ENCODE measurements around the gene COX20. TPM values are rescaled to one million over a fixed set of nuclear protein-coding genes. Genes with fewer than 3 reads are reported as not detected.

Gene COX20
- total and polyA plus RNA-seq, 10 of the 15 experiments (the other 5 are each of a cell fraction or from before 2014, with no cell fraction given), result 22.8 to 112 (median 52.7) TPM

DNA sequence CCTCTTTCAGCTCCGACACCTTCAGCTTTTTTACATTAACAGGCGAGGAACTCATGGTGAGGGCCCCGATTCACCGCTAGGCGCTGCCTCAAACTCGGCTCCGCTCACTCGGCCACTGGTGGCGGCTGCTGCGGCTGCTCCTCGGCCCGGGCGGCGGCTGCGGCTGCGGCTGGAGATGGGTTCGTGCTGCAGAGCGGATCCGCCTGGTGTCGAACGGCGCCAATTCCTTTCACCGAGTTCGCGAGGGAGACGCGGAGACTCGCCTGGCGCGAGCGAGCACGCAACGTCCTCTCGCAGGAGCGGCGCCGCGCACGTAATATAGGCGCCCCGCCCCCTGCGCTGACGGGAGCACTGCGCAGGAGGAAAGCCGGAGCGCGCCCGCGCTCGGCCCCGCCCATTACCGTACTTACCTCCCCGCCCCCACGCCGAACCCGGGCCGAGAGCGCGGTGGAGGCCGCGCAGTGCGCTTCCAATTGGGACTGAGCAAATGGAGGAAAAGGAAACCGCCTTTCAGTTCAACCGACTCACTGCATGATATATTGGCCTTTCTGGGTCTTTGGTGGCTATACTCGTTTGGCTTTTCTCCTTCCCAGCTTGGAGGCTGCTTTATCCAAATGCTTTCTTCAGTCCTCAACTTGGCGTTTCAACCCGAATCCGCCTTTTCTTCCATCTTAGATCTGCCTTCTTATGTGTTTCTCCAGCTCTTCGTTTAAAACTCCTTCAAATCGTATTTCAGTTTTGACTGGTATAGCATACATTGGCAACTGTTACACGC, 29.0 kb downstream of the COX20 start, which contains the start of gene HNRNPU (continued):
- TF ChIP-seq, protein P1, sequence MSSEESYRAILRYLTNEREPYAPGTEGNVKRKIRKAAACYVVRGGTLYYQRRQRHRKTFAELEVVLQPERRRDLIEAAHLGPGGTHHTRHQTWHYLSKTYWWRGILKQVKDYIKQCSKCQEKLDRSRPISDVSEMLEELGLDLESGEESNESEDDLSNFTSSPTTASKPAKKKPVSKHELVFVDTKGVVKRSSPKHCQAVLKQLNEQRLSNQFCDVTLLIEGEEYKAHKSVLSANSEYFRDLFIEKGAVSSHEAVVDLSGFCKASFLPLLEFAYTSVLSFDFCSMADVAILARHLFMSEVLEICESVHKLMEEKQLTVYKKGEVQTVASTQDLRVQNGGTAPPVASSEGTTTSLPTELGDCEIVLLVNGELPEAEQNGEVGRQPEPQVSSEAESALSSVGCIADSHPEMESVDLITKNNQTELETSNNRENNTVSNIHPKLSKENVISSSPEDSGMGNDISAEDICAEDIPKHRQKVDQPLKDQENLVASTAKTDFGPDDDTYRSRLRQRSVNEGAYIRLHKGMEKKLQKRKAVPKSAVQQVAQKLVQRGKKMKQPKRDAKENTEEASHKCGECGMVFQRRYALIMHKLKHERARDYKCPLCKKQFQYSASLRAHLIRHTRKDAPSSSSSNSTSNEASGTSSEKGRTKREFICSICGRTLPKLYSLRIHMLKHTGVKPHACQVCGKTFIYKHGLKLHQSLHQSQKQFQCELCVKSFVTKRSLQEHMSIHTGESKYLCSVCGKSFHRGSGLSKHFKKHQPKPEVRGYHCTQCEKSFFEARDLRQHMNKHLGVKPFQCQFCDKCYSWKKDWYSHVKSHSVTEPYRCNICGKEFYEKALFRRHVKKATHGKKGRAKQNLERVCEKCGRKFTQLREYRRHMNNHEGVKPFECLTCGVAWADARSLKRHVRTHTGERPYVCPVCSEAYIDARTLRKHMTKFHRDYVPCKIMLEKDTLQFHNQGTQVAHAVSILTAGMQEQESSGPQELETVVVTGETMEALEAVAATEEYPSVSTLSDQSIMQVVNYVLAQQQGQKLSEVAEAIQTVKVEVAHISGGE (CRISPR knock-in tag; IDR thresholded peaks at IDR 0.05), result no peak
- no peak for TF ChIP-seq CHD1 (IDR thresholded peaks at IDR 0.05; ENCODE audit: low read depth, low read length)
- TF ChIP-seq, protein P2, sequence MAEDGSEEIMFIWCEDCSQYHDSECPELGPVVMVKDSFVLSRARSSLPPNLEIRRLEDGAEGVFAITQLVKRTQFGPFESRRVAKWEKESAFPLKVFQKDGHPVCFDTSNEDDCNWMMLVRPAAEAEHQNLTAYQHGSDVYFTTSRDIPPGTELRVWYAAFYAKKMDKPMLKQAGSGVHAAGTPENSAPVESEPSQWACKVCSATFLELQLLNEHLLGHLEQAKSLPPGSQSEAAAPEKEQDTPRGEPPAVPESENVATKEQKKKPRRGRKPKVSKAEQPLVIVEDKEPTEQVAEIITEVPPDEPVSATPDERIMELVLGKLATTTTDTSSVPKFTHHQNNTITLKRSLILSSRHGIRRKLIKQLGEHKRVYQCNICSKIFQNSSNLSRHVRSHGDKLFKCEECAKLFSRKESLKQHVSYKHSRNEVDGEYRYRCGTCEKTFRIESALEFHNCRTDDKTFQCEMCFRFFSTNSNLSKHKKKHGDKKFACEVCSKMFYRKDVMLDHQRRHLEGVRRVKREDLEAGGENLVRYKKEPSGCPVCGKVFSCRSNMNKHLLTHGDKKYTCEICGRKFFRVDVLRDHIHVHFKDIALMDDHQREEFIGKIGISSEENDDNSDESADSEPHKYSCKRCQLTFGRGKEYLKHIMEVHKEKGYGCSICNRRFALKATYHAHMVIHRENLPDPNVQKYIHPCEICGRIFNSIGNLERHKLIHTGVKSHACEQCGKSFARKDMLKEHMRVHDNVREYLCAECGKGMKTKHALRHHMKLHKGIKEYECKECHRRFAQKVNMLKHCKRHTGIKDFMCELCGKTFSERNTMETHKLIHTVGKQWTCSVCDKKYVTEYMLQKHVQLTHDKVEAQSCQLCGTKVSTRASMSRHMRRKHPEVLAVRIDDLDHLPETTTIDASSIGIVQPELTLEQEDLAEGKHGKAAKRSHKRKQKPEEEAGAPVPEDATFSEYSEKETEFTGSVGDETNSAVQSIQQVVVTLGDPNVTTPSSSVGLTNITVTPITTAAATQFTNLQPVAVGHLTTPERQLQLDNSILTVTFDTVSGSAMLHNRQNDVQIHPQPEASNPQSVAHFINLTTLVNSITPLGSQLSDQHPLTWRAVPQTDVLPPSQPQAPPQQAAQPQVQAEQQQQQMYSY (CRISPR knock-in tag; IDR thresholded peaks at IDR 0.05), result no peak
- TF ChIP-seq, protein P3, sequence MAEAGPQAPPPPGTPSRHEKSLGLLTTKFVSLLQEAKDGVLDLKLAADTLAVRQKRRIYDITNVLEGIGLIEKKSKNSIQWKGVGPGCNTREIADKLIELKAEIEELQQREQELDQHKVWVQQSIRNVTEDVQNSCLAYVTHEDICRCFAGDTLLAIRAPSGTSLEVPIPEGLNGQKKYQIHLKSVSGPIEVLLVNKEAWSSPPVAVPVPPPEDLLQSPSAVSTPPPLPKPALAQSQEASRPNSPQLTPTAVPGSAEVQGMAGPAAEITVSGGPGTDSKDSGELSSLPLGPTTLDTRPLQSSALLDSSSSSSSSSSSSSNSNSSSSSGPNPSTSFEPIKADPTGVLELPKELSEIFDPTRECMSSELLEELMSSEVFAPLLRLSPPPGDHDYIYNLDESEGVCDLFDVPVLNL (IDR thresholded peaks at IDR 0.05; ENCODE audit: low read depth, low read length), result peak; percentile 45; the same call in 1 of the 2 replicates
- no peak; the same call in 1 of the 2 replicates for TF ChIP-seq DPF2 (IDR thresholded peaks at IDR 0.05)
- TF ChIP-seq, protein P4, sequence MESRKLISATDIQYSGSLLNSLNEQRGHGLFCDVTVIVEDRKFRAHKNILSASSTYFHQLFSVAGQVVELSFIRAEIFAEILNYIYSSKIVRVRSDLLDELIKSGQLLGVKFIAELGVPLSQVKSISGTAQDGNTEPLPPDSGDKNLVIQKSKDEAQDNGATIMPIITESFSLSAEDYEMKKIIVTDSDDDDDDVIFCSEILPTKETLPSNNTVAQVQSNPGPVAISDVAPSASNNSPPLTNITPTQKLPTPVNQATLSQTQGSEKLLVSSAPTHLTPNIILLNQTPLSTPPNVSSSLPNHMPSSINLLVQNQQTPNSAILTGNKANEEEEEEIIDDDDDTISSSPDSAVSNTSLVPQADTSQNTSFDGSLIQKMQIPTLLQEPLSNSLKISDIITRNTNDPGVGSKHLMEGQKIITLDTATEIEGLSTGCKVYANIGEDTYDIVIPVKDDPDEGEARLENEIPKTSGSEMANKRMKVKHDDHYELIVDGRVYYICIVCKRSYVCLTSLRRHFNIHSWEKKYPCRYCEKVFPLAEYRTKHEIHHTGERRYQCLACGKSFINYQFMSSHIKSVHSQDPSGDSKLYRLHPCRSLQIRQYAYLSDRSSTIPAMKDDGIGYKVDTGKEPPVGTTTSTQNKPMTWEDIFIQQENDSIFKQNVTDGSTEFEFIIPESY (IDR thresholded peaks at IDR 0.05), result no peak
- no peak for TF ChIP-seq SIN3A (IDR thresholded peaks at IDR 0.05; ENCODE audit: low read depth, low read length)
- TF ChIP-seq HDAC2 (IDR thresholded peaks at IDR 0.05), result no peak
- TF ChIP-seq, protein P5, sequence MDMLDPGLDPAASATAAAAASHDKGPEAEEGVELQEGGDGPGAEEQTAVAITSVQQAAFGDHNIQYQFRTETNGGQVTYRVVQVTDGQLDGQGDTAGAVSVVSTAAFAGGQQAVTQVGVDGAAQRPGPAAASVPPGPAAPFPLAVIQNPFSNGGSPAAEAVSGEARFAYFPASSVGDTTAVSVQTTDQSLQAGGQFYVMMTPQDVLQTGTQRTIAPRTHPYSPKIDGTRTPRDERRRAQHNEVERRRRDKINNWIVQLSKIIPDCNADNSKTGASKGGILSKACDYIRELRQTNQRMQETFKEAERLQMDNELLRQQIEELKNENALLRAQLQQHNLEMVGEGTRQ (IDR thresholded peaks at IDR 0.05; ENCODE audit: borderline replicate concordance, low read depth, low read length), result no peak; the same call in 1 of the 2 replicates
- no peak for TF ChIP-seq EZH2 (IDR thresholded peaks at IDR 0.05; ENCODE audit: borderline replicate concordance, control insufficient read depth, low read depth, low read length)
- TF ChIP-seq, protein P6, sequence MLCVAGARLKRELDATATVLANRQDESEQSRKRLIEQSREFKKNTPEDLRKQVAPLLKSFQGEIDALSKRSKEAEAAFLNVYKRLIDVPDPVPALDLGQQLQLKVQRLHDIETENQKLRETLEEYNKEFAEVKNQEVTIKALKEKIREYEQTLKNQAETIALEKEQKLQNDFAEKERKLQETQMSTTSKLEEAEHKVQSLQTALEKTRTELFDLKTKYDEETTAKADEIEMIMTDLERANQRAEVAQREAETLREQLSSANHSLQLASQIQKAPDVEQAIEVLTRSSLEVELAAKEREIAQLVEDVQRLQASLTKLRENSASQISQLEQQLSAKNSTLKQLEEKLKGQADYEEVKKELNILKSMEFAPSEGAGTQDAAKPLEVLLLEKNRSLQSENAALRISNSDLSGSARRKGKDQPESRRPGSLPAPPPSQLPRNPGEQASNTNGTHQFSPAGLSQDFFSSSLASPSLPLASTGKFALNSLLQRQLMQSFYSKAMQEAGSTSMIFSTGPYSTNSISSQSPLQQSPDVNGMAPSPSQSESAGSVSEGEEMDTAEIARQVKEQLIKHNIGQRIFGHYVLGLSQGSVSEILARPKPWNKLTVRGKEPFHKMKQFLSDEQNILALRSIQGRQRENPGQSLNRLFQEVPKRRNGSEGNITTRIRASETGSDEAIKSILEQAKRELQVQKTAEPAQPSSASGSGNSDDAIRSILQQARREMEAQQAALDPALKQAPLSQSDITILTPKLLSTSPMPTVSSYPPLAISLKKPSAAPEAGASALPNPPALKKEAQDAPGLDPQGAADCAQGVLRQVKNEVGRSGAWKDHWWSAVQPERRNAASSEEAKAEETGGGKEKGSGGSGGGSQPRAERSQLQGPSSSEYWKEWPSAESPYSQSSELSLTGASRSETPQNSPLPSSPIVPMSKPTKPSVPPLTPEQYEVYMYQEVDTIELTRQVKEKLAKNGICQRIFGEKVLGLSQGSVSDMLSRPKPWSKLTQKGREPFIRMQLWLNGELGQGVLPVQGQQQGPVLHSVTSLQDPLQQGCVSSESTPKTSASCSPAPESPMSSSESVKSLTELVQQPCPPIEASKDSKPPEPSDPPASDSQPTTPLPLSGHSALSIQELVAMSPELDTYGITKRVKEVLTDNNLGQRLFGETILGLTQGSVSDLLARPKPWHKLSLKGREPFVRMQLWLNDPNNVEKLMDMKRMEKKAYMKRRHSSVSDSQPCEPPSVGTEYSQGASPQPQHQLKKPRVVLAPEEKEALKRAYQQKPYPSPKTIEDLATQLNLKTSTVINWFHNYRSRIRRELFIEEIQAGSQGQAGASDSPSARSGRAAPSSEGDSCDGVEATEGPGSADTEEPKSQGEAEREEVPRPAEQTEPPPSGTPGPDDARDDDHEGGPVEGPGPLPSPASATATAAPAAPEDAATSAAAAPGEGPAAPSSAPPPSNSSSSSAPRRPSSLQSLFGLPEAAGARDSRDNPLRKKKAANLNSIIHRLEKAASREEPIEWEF (IDR thresholded peaks at IDR 0.05; ENCODE audit: insufficient replicate concordance, low read depth, low read length), result no peak
